Measurements from ENCODE around the gene HOXA6. TPM values are rescaled to one million over a fixed set of nuclear protein-coding genes. Genes with fewer than 3 reads are reported as not detected.

HOXA6 gene
- total and polyA plus RNA-seq, 2 donors (not counting 1 experiment from before 2014, with no cell fraction given): 0.18 to 0.49 TPM

- Mint-ChIP-seq H3K4me1 (peaks cover 41% of the 10 kb centered on the region), H3K9me3 (ENCODE audit: insufficient read depth) (no peaks in the 10 kb centered on the region), H3K27me3 (peaks cover 71% of the 10 kb centered on the region), H3K27ac (no peak overlapping the region), H3K4me3 (no peak overlapping the region)
- ChIA-PET POLR2A (no interaction called here), CTCF (interaction anchor here (0.7 kb wide), 1 partner anchor 471 kb away, joined by 3 read pairs; no protein-coding TSS in a partner anchor)
- WGBS (ENCODE audit: insufficient coverage): 100% methylated on average over 2 of the region's 3 CpGs
- intact Hi-C loops (cut with micrococcal nuclease): loop anchor here (5.0 kb wide), 1 partner anchor 34 kb away; the partner anchor contains the start of gene HOXA11
- Histone ChIP-seq H3K79me2 (ENCODE audit: control insufficient read depth, insufficient read depth, low read length) (no peaks in the 10 kb centered on the region), H2AFZ (ENCODE audit: insufficient read depth, low read depth, low read length, poor library complexity, severe bottlenecking) (no peak overlapping the region), H3K4me1 (ENCODE audit: control insufficient read depth in 2 of 2, insufficient read depth in 2 of 2, low read length in 2 of 2) (peaks cover 64 to 73% of the 10 kb centered on the region in 2 donors), H4K20me1 (ENCODE audit: control insufficient read depth, insufficient read depth, low read length, poor library complexity, severe bottlenecking) (peaks cover 10% of the 10 kb centered on the region), H3K27ac (ENCODE audit: low read length in 2 of 2) (no peak overlapping the region), H3K9ac (ENCODE audit: low read length) (no peak overlapping the region), H3K4me2 (replicated peaks; ENCODE audit: low read depth, low read length, poor library complexity, severe bottlenecking) (no peak overlapping the region), H3K36me3 (replicated peaks in 1 of 2; ENCODE audit: control extremely low read depth in 1 of 2, control insufficient read depth in 1 of 2, extremely low read depth in 1 of 2, insufficient read depth in 2 of 2, low read length in 1 of 2) (no peaks in the 10 kb centered on the region), H3K27me3 (replicated peaks in 1 of 4; ENCODE audit: control extremely low read depth in 1 of 4, control insufficient read depth in 3 of 4, insufficient read depth in 4 of 4, low read length in 3 of 4) (peaks cover 1 to 98% (median 86%) of the 10 kb centered on the region in 4 experiments), H3K4me3 (ENCODE audit: control extremely low read depth in 1 of 5, extremely low read depth in 1 of 5, insufficient read depth in 1 of 5, low read depth in 2 of 5, low read length in 4 of 5) (no peak overlapping the region), H3K9me3 (ENCODE audit: control extremely low read depth in 1 of 3, control insufficient read depth in 2 of 3, insufficient read depth in 1 of 3, low read length in 2 of 3) (peaks cover 0 to 89% (median 18%) of the 10 kb centered on the region in 3 donors)
- no peak for DNase-seq
- no peak for ATAC-seq (ENCODE audit: low read depth)
- TF ChIP-seq EZH2 (IDR thresholded peaks at IDR 0.05; ENCODE audit: borderline replicate concordance, insufficient read depth, low read depth, low read length, poor library complexity, severe bottlenecking): no peak
- no peak for TF ChIP-seq CTCF (IDR thresholded peaks at IDR 0.05)
Measured at GRCh38 chr7:27153526-27153925, 6.0 kb upstream of the HOXA6 start.

- Mint-ChIP-seq H3K27ac (no peak overlapping the region), H3K4me1 (peaks cover 44% of the 10 kb centered on the region), H3K9me3 (ENCODE audit: insufficient read depth) (no peaks in the 10 kb centered on the region), H3K4me3 (no peak overlapping the region), H3K27me3 (peaks cover 71% of the 10 kb centered on the region)
- Histone ChIP-seq H3K27me3 (replicated peaks in 1 of 4; ENCODE audit: control extremely low read depth in 1 of 4, control insufficient read depth in 3 of 4, insufficient read depth in 4 of 4, low read length in 3 of 4) (peaks cover 1 to 98% (median 89%) of the 10 kb centered on the region in 4 experiments), H3K4me3 (ENCODE audit: control extremely low read depth in 1 of 5, extremely low read depth in 1 of 5, insufficient read depth in 1 of 5, low read depth in 2 of 5, low read length in 4 of 5) (no peak overlapping the region), H3K79me2 (ENCODE audit: control insufficient read depth, insufficient read depth, low read length) (no peaks in the 10 kb centered on the region), H3K9me3 (ENCODE audit: control extremely low read depth in 1 of 3, control insufficient read depth in 2 of 3, insufficient read depth in 1 of 3, low read length in 2 of 3) (peaks cover 0 to 89% (median 18%) of the 10 kb centered on the region in 3 donors), H2AFZ (ENCODE audit: insufficient read depth, low read depth, low read length, poor library complexity, severe bottlenecking) (no peak overlapping the region), H3K27ac (ENCODE audit: low read length in 2 of 2) (no peak overlapping the region), H4K20me1 (ENCODE audit: control insufficient read depth, insufficient read depth, low read length, poor library complexity, severe bottlenecking) (peaks cover 10% of the 10 kb centered on the region), H3K9ac (ENCODE audit: low read length) (no peak overlapping the region), H3K4me2 (replicated peaks; ENCODE audit: low read depth, low read length, poor library complexity, severe bottlenecking) (peak overlapping the region; percentile 79), H3K4me1 (ENCODE audit: control insufficient read depth in 2 of 2, insufficient read depth in 2 of 2, low read length in 2 of 2) (peaks cover 64 to 77% of the 10 kb centered on the region in 2 donors), H3K36me3 (replicated peaks in 1 of 2; ENCODE audit: control extremely low read depth in 1 of 2, control insufficient read depth in 1 of 2, extremely low read depth in 1 of 2, insufficient read depth in 2 of 2, low read length in 1 of 2) (no peaks in the 10 kb centered on the region)
- ChIA-PET CTCF (interaction anchor here (0.8 to 6.9 kb wide), 5 partner anchors 9 to 1298 kb away, joined by 3 to 52 read pairs (median 3); no protein-coding TSS in a partner anchor), POLR2A (no interaction called here)
- no peak for TF ChIP-seq EZH2 (IDR thresholded peaks at IDR 0.05; ENCODE audit: borderline replicate concordance, insufficient read depth, low read depth, low read length, poor library complexity, severe bottlenecking)
- TF ChIP-seq CTCF (IDR thresholded peaks at IDR 0.05): no peak
- 18% methylated on average over 12 of the region's 22 CpGs for WGBS (ENCODE audit: insufficient coverage)
- intact Hi-C loops (cut with micrococcal nuclease): loop anchor here (5.0 kb wide), 1 partner anchor 34 kb away; the partner anchor contains the start of gene HOXA11
- DNase-seq (no peak), ATAC-seq (ENCODE audit: low read depth) (no peak)
Measured at GRCh38 chr7:27152816-27153442, 5.4 kb upstream of the HOXA6 start.

Measured in B cell (primary cell).